Pancreas (tissue), 10 donors: ENCODE measurements around the gene RARRES1. TPM values are rescaled to one million over a fixed set of nuclear protein-coding genes. Genes with fewer than 3 reads are reported as not detected.
A peak's percentile ranks its signal among the peaks of the same experiment; 100 is the strongest.
"Not testable (repeated sequence)": the region's sequence is repeated elsewhere in the genome, so short reads cannot be mapped to it uniquely, and the experiment has no call there.

ENCODE experiments used
- ATAC-seq, 4 donors: fragments of 200-7000 bp; cut with Tn5 transposase; one replicate each; pipeline versions ENCODE4 v1.8.0 to v1.9.1; 2020; ENCODE audit warnings: mild to moderate bottlenecking in 4 of 4, moderate library complexity in 4 of 4
- DNase-seq, 6 donors: peaks; one replicate each; pipeline ENCODE4 v3.0.0-alpha.2; 2020
- FAIRE-seq: peaks from 2 replicates; lab custom pipeline; 2012; peaks lifted over from hg19 to GRCh38; lab: Jason Lieb, UNC
- H3K27ac ChIP-seq, 4 donors: fragments of 200-600 bp; sonication (generic); 1 replicate in 3 of 4; 2 replicates in 1 of 4; pipeline versions ENCODE4 v1.5.0 to v1.8.0; 2020
- H3K27me3 ChIP-seq, 4 donors: fragments of 200-600 bp; one replicate each; pipeline ENCODE4 v1.8.0; 2021
- H3K36me3 ChIP-seq, 3 donors: fragments of 200-600 bp; sonication (generic) in 1 of 3; one replicate each; pipeline versions ENCODE4 v1.5.0 to v1.8.0; 2020 to 2021
- H3K4me1 ChIP-seq, 3 donors: fragments of 200-600 bp; one replicate each; pipeline ENCODE4 v1.8.0; 2021
- H3K4me3 ChIP-seq, 4 donors: fragments of 200-600 bp; sonication (generic) in 2 of 4; one replicate each; pipeline versions ENCODE4 v1.5.0 to v1.8.0; 2020 to 2021
- H3K9me3 ChIP-seq, 4 donors: fragments of 200-600 bp; one replicate each; pipeline ENCODE4 v1.8.0; 2021
- WGBS, 2 donors: extraction: QIAGEN DNeasy Blood & Tissue Kit; methylation state at CpG; one replicate each; pipeline ENCODE4 v1.1.7; 2013; 5-methylcytosine and 5-hydroxymethylcytosine counted together
- intact Hi-C, 3 donors: fragments of 100-400 bp; cut with DNase I; formaldehyde crosslinking; loops; one replicate each; pipeline versions ENCODE4 v1.11.1 to v1.14.2; 2022
- polyA plus RNA-seq, 2 donors: library from polyadenylated mRNA; stranded (reverse); fragments of 200-250 nt; gene quantifications; one replicate each; pipeline ENCODE4 v1.2.3, GENCODE V29; 2013
- total RNA-seq, 6 donors: library from RNA; stranded (reverse); fragmentation: NEBNext Ultra II Directional in 4 of 6; extraction: Animal tissue kit (Norgen Biotek cat#: 25700) in 4 of 6; gene quantifications; one replicate each; pipeline versions ENCODE4 v1.2.1 to v1.2.4, GENCODE V29; 2021 to 2023
- TF ChIP-seq, protein P1 (sequence below), 4 donors: fragments of 200-600 bp; sonication (generic) in 3 of 4; IDR thresholded peaks; one replicate each; pipeline versions ENCODE4 v1.5.0 to v1.8.0; 2021; ENCODE audit warnings: antibody characterized with exemption in 4 of 4
- donor health status: healthy with polysubstance abuse.
- donor health status: DM: no; HTN: no; CAD: no; lungs with moderate emphysema.
- donor health status: DM: no; HTN: no; CAD: no.
- donor health status: control.
- donor health status: control.
- donor health status: Bipolar disorder and iron deficiency.
- donor health status: DM: yes; HTN: yes; CAD: no.
- donor health status: DM: no; HTN: no; CAD: no.
- donor health status: DM: no; HTN: no; CAD: no.
- donor health status: DM: yes; HTN: yes; CAD: no.

Gene RARRES1
- total and polyA plus RNA-seq, 8 donors: 0.79 to 48.3 (median 3.9) TPM

GRCh38 chr3:158700559-158700958 is 31.7 kb downstream of the RARRES1 start:
- H3K9me3 ChIP-seq: no peaks in the 10 kb centered on the region
- H3K4me3 ChIP-seq: no peak overlapping the region
- no peak overlapping the region for H3K27ac ChIP-seq
- no peaks in the 10 kb centered on the region for H3K4me1 ChIP-seq
- H3K36me3 ChIP-seq: no peaks in the 10 kb centered on the region
- intact Hi-C loops: no loop called here
- FAIRE-seq (no peak), DNase-seq (no peak), ATAC-seq (peak in 2 of 4 donors; percentile 32 to 42)
- TF ChIP-seq, protein P1, sequence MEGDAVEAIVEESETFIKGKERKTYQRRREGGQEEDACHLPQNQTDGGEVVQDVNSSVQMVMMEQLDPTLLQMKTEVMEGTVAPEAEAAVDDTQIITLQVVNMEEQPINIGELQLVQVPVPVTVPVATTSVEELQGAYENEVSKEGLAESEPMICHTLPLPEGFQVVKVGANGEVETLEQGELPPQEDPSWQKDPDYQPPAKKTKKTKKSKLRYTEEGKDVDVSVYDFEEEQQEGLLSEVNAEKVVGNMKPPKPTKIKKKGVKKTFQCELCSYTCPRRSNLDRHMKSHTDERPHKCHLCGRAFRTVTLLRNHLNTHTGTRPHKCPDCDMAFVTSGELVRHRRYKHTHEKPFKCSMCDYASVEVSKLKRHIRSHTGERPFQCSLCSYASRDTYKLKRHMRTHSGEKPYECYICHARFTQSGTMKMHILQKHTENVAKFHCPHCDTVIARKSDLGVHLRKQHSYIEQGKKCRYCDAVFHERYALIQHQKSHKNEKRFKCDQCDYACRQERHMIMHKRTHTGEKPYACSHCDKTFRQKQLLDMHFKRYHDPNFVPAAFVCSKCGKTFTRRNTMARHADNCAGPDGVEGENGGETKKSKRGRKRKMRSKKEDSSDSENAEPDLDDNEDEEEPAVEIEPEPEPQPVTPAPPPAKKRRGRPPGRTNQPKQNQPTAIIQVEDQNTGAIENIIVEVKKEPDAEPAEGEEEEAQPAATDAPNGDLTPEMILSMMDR (IDR thresholded peaks at IDR 0.05): no peak
- no peaks in the 10 kb centered on the region for H3K27me3 ChIP-seq

DNA sequence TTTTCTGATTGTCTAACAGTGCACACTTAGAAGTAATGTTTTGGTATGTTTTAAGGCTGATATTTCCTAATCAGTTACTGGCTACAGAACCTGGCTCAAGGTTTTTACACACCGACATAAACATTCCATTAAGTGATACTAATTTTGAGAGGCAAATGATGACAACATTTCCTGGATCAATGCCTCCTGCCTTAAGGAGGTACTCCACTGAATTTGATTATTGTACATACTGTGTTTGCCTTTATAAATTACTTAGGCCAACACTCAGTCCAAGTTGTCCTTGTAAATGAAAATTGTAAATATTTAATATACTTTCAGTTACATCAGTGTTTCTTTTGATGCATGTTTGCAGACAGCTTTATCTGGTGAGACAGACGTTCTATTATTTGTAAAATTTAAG is 35.6 kb downstream of the RARRES1 start:
- no peak for ATAC-seq
- H3K9me3 ChIP-seq: no peaks in the 10 kb centered on the region
- H3K36me3 ChIP-seq: no peaks in the 10 kb centered on the region
- FAIRE-seq: no peak
- H3K27ac ChIP-seq: no peak overlapping the region
- WGBS, 2 donors: 20 to 21% methylated on average over 2 of the region's 2 CpGs
- TF ChIP-seq, protein P1 (IDR thresholded peaks at IDR 0.05): no peak
- H3K4me3 ChIP-seq: no peak overlapping the region
- intact Hi-C loops: no loop called here
- no peaks in the 10 kb centered on the region for H3K4me1 ChIP-seq
- no peak for DNase-seq
- no peaks in the 10 kb centered on the region for H3K27me3 ChIP-seq

- H3K27me3 ChIP-seq, intact Hi-C loops, DNase-seq, ATAC-seq, H3K27ac ChIP-seq, H3K36me3 ChIP-seq, H3K9me3 ChIP-seq, H3K4me3 ChIP-seq, H3K4me1 ChIP-seq, FAIRE-seq: not testable (repeated sequence)
- WGBS, 2 donors: 99% methylated on average over 3 of the region's 3 CpGs
Measured at GRCh38 chr3:158693866-158694456, 38.3 kb downstream of the RARRES1 start.

DNA sequence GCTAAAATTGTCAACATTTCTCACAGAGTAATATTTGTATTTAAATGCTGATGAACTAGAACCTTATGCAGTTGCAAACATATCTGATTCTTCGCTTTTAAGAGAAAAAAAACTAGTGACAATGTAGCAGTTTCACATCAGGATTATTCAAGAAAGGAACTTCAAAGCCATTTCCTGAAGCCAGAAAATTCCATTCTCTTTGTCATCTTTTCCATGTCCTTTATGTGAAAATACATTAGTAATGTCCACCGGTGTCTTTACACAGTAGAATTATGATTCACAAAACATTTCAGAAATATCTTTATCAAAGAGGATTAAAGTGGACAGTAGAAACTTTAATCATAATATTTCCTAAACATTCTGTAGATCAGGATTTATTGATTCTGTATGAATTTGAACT is 47.1 kb downstream of the RARRES1 start:
- no peaks in the 10 kb centered on the region for H3K9me3 ChIP-seq

GRCh38 chr3:158683230-158683962 is 48.9 kb downstream of the RARRES1 start:
- Histone ChIP-seq H3K36me3 (peaks cover 0 to 4% (median 0%) of the 10 kb centered on the region in 3 donors), H3K4me1 (no peaks in the 10 kb centered on the region), H3K27me3 (no peaks in the 10 kb centered on the region), H3K27ac (no peak overlapping the region), H3K9me3 (no peaks in the 10 kb centered on the region), H3K4me3 (no peak overlapping the region)
- no peak for ATAC-seq
- intact Hi-C loops: no loop called here
- FAIRE-seq: no peak
- 90 to 91% methylated on average over 5 of the region's 5 CpGs for WGBS, 2 donors
- TF ChIP-seq, protein P1 (IDR thresholded peaks at IDR 0.05): no peak
- DNase-seq: no peak

More for the DNA sequence above, 47.1 kb downstream of the RARRES1 start:
- ATAC-seq (no peak), FAIRE-seq (no peak), DNase-seq (no peak)
- TF ChIP-seq, protein P1 (IDR thresholded peaks at IDR 0.05): no peak
- peaks cover 0 to 4% (median 0%) of the 10 kb centered on the region in 3 donors for H3K36me3 ChIP-seq
- H3K4me3 ChIP-seq: no peak overlapping the region
- H3K4me1 ChIP-seq: no peaks in the 10 kb centered on the region
- H3K27me3 ChIP-seq: no peaks in the 10 kb centered on the region
- 92 to 94% methylated on average over 2 of the region's 2 CpGs for WGBS, 2 donors
- intact Hi-C loops: no loop called here
- no peak overlapping the region for H3K27ac ChIP-seq
